ENCODE data around the gene LDB3.

The LDB3 gene

DNA sequence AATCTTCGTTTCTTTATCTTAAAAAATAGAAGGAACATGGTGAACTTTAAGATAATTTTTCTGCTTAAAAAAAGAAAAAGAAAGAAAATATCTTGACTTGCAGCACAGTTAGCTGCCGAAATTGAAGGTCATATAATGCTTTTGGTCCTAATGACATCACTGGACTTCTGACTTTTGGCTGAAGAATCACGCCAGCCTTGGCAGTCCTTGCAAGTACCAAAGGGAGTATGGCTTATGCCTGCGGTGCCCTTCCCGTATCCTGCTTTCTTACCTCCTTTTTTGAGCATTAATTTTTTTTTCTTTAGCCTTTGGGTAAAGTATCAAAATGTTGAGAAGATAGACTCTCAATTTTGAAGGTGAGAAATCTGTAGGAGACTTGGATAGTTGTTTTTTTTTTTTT lies 95.1 kb downstream of the LDB3 start:
- DNase-seq (ENCODE audit: low read depth) = no peak

DNA sequence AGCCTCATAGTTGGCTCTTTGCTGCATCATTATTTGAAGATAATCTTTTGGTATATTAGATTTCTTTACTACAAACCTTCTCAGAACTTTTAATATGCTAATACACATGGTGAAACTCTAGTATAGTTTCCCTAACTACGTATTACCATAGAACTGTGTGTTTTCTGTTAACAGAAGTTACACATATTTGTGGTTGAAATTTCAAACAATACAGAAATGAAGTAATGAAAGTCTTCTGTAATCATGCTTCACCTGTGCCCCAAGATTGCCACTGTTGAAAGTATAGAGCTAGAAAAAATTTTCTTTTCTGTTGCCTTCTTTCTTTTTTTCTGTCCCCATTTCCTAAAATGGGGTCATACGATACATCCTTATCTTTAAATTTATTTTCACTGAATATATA lies 97.2 kb downstream of the LDB3 start:
- no peak for DNase-seq (ENCODE audit: low read depth)

DNA sequence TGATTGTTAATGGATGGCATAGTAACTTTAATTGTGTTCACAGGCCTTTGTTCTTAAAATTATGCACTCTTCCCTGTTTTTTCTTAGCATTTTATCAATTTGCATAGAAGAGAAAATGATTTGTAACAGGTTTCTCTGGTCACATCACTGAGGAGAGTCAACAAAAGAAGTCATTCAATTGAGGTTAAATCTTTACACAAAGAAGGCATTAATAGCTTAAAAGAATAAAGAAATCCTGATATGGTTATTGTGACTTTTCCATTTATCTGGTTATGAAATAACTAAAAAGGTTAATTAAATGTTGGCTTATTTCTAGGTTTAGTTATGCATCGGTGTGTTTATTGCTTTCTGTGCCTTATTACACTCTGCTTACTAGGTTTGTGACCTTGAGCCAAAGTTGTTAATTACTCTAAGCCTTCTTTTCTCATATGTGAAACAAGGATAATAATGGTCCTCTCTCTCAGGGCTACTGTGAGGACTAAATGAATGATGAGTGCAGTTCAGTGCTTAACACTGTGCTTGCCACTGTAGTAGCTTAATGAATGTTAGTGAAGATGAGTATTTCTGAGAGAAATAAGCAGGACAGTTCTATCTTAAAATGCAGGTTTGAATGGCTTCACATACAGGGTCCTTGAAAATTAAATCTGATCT lies 100.2 kb downstream of the LDB3 start:
- no peak for DNase-seq (ENCODE audit: low read depth)

DNA sequence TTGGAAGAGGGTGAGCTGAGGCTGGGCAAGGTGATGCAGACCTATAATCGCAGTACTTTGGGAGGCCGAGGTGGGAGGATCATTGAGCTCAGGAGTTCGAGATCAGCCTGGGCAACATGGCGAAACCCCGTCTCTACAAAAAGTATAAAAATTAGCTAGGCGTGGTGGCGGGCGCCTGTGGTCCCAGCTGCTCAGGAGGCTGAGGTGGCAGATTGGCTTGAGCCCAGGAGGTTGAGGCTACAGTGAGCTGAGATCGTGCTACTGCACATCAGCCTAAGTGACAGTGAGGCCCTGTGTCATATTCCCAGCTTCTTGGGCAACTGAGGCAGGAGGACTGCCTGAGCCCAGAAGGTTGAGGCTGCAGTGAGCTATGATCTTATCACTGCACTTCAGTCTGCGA lies 101.7 kb downstream of the LDB3 start:
- no peak for DNase-seq (ENCODE audit: low read depth)

DNA sequence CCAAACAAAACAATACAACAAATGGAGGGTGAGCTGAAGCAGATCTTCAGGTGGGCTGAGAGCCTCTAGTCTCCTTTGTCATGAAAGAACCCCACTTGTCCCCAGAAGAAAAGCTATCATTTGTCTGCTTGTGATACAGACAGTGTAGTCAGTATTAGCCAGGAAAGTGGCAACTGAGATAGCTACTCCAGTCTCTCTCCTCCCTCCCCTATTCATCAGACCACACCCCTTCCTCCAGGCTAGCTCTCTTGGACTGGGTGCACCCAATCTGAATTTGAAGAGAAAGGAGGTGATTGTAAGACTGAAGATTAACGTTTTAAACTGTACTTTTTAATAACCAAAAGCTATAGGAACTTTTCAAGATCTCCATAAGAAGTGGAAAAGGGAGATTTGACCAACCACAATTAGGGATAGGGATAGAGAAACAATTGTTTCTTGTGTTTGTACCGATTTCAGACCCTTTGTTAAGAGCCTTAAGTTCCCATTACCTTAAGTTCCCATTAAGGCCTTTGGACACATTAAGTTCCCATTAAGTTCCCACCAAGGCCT lies 102.2 kb downstream of the LDB3 start:
- no peak for DNase-seq (ENCODE audit: low read depth)

DNA sequence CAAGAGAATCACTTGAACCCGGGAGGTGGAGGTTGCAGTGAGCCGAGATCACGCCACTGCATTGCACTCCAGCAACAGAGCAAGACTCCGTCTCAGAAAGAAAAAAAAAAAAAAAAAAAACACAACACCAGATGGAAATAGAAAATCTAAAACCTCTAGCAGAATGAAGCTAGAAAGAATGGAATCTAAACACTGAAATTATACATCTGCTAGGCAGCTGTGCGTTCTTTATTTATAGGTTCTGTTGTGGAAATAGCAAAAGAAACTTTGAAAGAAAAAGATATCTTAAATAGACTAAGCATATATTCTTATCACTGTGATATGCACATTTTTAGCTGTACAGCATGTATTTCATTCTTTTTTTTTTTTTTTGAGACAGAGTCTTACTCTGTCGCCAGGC lies 105.2 kb downstream of the LDB3 start:
- no peak for DNase-seq (ENCODE audit: low read depth)

DNA sequence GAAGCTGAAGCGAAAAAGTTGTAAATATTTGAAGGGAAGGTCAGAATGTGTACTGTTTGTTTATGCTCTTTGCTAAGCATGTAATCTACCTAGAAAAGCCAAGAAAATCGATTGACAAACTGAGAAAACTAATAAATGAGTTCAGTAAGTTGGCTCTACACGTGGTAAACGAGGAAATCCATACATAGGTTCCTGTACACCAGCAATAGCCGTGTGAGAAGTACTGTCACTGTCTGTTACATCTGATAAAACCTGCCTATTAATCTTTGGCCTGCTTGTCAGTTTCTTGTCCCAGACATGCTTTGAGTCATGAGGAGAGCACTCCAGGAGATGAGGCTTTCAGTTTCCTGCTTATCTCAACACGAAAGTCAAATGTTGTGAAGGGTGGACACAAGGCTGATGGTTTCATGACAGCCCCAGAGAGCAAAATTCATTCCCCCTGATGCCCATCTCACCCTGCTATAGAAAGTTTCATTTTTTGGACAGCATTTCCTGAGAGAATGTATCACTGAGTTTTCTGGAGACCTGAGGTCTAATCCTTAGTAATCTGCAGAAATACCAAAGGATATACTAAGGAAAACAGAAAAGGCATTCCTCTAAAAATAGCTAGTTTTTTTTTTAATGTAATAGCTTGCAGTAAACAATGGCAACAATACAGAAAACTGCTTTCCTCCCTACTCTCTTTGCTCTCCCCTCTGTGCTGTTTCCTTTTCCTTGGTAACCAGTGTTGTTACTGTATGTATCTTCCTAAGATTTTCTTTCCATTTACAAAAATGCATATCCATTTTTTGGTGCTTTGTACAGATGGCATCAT lies 107.0 kb downstream of the LDB3 start:
- DNase-seq (ENCODE audit: low read depth) = no peak

DNA sequence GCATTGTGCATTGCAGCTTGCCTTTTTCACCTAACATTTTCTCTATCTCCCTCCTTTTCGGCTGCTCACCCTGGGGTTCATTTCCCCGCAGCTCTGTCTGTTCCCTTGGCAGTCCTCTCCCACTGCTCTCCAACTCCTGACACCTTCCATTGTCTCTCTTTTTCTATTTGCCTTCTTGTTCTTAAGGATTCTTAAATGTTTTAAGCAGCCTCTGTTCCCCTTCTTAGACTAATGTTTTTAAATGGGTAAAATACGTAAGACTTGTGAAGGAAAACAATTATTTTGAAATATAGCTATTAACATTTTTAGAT lies 107.5 kb downstream of the LDB3 start:
- no peak for DNase-seq (ENCODE audit: low read depth)

DNA sequence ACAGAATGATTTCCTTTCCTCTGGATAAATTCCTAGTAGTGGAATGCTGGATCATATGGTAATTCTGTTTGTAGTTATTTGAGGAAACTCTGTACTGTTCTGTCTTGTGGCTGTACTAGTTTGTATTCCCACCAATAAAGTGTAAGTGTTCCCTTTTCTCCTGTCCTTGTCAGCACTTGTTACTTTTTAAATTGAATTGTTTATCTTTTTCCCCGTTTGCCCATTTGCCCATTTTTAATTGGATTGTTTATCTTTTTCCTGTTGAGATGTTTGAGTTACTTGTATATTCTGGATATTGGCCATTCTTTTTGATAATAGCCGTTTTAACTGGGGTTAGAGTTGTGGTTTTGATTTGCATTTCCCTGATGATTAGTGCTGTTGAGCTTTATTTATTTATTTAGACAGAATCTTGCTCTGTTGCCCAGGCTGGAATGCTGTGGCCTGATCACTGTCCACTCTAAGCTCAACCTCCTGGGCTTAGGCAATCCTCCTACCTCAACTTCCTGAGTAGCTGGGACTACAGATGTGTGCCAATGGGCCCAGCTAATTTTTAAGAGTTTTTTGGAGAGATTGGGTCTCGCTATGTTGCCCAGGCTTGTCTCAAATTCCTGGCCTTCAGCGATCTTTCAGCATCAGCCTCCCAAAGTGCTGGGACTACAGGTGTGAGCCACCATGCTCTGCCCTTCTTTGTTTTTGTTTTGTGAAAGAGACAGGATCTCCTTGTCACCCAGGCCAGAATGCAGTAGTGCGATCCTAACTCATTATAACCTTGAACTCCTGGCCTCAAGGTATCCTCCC lies 111.1 kb downstream of the LDB3 start:
- no peak for DNase-seq (ENCODE audit: low read depth)

DNA sequence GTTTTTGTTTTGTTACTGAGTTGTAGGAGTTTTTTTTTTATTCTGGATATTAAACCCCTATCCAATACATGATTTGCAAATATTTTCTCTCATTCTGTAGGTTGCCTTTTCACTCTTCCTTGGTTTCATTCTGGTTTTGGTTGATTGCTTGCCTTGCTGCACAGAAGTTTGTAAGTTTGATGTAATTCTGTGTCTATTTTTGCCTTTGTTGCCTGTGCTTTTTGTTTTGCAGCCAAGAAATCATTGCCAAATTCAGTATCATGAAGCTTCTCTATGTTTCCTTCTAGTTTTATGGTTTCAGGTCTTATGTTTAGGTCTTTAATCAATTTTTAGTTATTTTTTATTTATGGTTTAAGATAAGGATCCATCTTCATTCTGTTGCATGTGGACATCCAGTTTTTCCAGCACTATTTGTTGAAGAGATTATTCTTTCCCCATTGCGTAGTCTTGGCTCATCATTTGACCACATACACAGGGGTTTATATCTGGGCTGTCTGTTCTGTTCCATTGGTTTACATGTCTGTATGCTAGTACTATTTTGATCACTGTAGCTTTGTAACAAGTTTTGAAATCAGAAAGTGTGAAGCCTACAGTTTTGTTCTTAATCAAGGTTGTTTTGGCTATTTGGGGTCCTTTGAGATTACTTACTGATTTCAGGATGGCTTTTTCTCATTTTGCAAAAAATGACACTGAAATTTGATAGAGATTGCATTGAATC lies 114.5 kb downstream of the LDB3 start:
- DNase-seq (ENCODE audit: low read depth) = no peak

DNA sequence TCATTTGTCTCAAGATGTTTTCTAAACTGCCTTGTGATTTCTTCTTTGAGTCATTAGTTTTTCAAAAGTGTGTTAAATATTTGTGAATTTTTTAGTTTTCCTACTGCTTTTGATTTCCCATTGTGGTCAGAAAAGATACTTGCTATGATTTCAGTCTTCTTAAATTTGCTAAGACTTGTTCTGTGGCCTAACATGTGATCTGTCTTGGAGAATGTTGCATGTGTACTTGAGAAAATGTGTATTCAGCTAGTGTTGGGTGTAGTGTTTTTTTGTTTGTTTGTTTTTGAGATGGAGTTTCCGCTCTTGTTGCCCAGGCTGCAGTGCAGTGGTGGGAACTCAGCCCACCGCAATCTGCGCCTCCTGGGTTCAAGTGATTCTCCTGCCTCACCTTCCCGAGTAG lies 116.7 kb downstream of the LDB3 start:
- DNase-seq (ENCODE audit: low read depth) = no peak
